OCI-M2 (cell line): ENCODE results near the gene IRF9.
"Not testable (repeated sequence)": the region's sequence is repeated elsewhere in the genome, so short reads cannot be mapped to it uniquely, and the experiment has no call there.

Source experiments
- DNase-seq: peaks from one replicate; lab custom pipeline; 2025; ENCODE audit not compliant: unreplicated experiment; lab: John Stamatoyannopoulos, UW

IRF9 gene

GRCh38 chr14:24190416-24190815 is 29.4 kb downstream of the IRF9 start:
- DNase-seq, result no peak

GRCh38 chr14:24192933-24193332 is 31.9 kb downstream of the IRF9 start:
- DNase-seq, result no peak

GRCh38 chr14:24194186-24194872 is 33.3 kb downstream of the IRF9 start:
- DNase-seq, result no peak

- no peak for DNase-seq
These were observed 33.8 kb downstream of the IRF9 start for GRCh38 chr14:24194873-24195185.

GRCh38 chr14:24195186-24196070 is 34.4 kb downstream of the IRF9 start, which contains the start of gene TM9SF1:
TM9SF1 (minus strand) TSS chr14:24195441; CDS start chr14:24195019, 422 bp downstream.
- peak; percentile 73 for DNase-seq

GRCh38 chr14:24196071-24197055 is 35.3 kb downstream of the IRF9 start:
- no peak for DNase-seq

GRCh38 chr14:24197056-24197450 is 36.0 kb downstream of the IRF9 start:
- no peak for DNase-seq

- DNase-seq, result no peak
These were observed 37.9 kb downstream of the IRF9 start for GRCh38 chr14:24198814-24199524.

- not testable (repeated sequence) for DNase-seq
These were observed 41.5 kb downstream of the IRF9 start for GRCh38 chr14:24202538-24202937.

GRCh38 chr14:24203249-24203886 is 42.3 kb downstream of the IRF9 start:
- DNase-seq, result not testable (repeated sequence)

GRCh38 chr14:24204163-24205146 is 43.4 kb downstream of the IRF9 start:
- no peak for DNase-seq

GRCh38 chr14:24206260-24207103 is 45.4 kb downstream of the IRF9 start:
- no peak for DNase-seq

- no peak for DNase-seq
These were observed 46.1 kb downstream of the IRF9 start for GRCh38 chr14:24207104-24207551.

- DNase-seq, result no peak
These were observed 46.6 kb downstream of the IRF9 start for GRCh38 chr14:24207625-24208024.

- DNase-seq, result no peak
These were observed 50.2 kb downstream of the IRF9 start for GRCh38 chr14:24211311-24211710.

GRCh38 chr14:24212924-24213865 is 52.1 kb downstream of the IRF9 start, which contains the start of gene CHMP4A:
CHMP4A (minus strand) TSS chr14:24213488; CDS start chr14:24213439, 49 bp downstream.
- peak; percentile 93 for DNase-seq
